GM21381 (cell line): ENCODE data around the gene PPP1R12B.
A peak's percentile ranks its signal among the peaks of the same experiment; 100 is the strongest.
"Not testable (repeated sequence)": the region's sequence is repeated elsewhere in the genome, so short reads cannot be mapped to it uniquely, and the experiment has no call there.

Experiments
- ATAC-seq: cut with Tn5 transposase; IDR thresholded peaks from one replicate; pipeline ENCODE4 v1.9.1; 2021; ENCODE audit warnings: mild to moderate bottlenecking, moderate library complexity; ENCODE audit not compliant: unreplicated experiment

The PPP1R12B gene

DNA sequence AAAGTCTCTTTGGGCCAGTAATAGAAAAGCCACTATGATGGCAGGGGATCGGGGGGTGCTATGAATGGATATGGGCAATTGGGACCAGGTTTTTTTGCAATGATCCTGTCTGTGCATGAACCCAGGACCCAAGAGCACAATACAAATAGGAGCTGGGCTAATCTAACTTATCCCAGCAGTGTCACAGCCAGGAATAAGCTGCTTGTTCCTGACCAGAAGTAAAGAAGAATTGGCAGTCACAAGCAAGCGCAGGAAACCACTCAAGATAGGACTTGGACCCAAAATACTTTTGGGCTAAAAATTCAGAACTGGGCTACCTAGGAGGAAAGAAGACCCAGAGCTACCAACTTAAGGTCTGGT lies 172.3 kb downstream of the PPP1R12B start:
- not testable (repeated sequence) for ATAC-seq

DNA sequence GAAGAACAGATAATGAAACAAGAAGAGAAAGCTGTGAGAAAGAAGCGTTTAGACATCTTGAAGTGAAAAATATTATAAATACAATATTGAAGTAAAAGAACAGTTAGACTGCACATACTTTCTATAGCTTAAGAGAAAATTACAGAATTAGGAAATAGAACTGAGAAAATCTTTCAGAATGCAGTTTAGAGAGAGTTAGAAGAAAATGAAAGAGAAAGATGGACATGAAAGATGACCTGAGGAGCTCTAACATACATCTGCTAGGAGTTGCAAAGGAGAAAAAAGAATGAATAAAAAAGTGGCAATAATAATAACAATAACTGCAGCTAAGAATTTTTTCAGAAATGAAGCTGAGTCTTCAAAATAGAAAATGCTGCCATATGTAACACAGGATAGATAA lies 173.0 kb downstream of the PPP1R12B start:
- not testable (repeated sequence) for ATAC-seq

DNA sequence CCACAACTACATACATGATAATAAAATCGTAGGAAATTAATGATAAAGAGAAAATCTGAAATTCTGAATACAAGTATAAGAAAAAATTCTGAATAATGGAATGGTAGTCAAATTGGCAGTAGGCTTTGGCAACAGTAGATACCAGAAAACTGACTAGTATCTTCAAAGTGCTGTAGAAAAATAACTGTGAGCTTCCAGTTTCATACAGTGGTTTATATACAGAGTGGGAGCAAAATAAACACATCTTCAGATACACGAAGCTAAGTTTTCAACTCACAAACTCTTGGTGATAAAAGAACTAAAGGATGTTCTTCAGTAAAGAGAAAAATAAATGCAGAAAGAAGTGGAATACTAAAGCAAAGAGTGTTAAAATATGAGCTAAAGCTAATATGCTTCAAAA lies 173.4 kb downstream of the PPP1R12B start:
- ATAC-seq = no peak

DNA sequence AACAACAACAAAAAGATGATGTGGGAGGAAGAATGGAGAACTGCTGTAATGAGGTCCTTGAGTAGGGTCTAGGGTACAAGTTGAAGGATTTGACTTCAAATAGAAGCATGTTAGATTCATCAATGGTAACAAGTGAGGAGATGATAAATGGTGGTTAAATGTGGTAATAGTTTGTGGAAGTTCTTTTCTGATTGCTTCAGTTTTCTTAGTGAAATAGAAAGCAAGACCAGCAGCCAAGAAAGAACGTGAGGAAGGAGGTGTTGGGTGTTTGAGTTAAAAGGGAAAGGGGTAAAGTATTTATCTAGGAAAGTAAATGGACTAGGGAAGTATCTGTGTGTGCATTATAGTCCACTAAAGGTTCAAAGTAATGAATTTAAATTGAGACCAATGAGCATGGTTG lies 177.6 kb downstream of the PPP1R12B start:
- ATAC-seq = not testable (repeated sequence)

DNA sequence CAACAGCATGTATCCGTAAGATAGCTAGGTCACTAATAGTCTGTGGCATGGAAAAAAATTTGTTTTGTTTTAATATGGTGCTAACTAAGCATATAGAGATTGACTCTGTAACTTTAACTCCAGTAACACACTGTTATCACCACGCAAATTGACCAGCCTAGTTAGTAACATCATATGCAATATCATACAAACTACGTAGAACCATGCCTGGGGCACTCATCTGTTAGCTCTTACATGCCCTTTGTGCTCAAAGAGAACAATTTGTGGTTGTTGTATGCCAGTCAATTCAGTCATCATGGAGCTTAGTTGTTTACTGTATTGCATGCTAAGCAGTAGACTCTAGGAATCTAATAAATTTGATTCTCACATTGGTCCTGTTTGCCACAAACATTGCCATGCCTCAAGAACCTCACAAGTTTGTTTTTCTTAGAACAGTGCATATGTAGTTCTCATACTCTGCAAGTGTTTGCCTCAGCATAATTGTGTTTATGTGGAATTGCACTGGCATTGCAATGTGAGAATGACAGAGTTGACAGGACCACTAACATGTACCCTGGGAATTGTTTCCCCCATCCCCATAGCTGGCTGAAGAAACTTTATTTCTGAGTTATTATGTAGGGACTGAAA lies 179.7 kb downstream of the PPP1R12B start:
- not testable (repeated sequence) for ATAC-seq

DNA sequence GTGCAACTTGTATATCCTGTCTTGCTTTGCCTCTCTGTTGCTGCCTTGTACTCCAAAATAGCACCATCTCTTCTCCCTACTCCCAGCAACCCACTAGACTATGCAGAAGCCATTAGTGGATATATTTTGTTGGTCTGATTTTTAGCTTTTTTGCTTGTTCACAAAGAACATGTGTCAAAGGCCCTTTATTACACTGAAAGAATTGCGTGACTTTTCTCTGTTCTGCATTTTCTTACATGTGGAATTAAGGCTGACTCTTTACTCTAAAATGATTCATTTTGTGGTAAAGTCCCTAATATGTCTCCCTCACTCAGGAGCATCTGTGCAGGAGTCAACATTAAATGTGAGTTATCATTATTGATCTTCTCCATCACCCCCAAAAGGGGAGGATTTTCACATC lies 182.2 kb downstream of the PPP1R12B start:
- not testable (repeated sequence) for ATAC-seq

DNA sequence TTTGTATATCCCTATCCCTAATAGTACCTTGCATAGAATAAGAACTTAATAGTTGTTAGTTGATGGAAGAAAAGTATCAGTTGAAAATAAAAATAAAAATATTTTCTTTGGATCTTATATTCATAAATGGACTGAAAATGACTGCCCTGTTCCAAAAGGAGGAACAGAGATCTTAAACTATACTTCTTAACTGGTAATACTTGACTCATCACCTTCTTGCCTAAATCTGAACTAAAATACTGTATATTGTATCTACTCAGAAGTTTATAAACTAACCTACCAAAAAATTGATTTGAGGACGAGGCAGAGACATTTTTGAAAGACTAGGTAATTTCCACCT lies 182.9 kb downstream of the PPP1R12B start:
- ATAC-seq = no peak

DNA sequence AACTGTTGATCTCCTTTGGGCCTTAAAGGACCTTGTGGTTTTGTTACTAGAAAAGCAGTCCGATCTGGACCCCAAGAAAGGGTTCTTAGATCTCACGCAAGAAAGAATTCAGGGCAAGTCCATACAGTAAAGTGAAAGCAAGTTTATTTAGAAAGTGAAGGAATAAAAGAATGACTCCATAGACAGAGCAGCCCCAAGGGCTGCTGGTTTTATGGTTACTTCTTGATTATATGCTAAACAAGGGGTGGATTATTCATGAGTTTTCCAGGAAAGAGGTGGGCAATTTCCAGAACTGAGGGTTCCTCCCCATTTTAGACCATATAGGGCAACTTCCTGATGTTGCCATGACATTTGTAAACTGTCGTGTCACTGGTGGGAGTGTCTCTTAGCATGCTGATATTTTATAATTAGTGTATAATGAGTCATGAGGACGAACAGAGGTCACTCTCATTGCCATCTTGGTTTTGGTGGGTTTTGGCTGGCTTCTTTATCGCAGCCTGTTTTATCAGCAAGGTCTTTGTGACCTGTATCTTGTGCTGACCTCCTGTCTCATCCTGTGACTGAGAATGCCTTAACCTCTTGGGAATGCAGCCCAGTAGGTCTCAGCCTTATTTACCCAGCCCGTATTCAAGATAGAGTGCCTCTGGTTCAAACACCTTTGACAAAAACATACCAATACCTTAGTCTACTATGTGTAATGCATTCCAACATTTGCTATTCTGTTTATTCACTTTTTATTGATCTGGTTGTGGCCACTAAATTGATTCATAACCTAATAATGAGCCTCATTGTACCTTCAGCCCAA lies 183.5 kb downstream of the PPP1R12B start:
- ATAC-seq = not testable (repeated sequence)

DNA sequence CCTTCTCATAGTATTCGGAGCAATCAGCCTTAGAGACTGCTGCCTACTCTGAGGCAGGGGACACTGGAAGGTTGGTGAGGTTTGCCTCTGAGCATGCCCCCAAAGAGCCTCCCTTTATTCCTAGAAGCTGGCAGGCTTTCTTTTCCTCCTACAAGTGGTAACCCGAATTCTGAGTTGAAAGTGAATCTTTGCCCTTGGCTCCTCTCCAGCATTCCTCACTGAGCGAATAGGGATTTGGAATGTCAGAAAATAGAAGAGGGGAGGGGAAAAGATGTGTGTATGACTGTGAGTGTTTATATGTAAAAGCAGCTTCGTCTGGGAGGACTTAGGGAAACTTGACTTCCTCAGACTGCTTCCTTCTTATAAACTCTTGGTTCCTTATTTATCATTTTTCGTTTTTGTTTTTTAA lies 190.7 kb downstream of the PPP1R12B start:
- ATAC-seq = not testable (repeated sequence)

DNA sequence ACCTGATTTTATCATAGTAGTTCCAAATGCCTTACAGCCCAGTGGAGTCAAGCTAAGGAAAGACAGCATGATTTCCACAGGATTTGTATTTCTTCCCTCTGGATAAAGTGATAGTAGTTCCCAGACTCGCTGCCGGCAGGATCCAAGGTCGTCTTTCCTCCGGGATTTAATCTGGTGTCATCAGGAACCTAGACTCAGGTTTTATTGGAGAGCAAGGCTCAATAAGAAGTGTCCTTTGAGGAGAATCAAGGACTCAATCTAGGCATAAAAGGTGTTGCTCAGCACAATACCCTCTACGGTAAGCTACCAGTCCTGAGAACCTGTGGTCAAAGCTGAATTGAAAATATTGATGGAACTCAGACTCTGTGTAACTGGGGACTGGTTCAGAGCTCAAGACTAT lies 191.1 kb downstream of the PPP1R12B start:
- not testable (repeated sequence) for ATAC-seq

DNA sequence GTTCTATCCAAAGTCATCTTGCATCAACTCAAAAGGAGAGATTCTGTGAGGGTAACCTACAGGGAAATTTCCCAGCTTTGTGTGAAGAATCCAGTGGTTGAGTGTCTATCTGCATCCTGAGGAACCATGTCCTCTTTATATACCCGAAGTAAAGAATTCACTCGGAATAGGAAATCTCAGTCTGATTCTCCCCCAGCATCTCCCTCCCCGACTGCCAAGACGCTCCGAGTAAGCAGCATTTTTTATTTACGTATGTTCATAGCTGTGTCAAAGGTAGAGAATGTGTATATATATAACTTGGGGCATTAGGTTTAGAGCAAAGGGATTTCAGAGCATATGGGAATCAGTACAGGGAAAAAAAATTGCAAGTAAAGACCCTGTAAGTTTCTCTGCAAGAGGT lies 191.5 kb downstream of the PPP1R12B start:
- ATAC-seq = no peak

DNA sequence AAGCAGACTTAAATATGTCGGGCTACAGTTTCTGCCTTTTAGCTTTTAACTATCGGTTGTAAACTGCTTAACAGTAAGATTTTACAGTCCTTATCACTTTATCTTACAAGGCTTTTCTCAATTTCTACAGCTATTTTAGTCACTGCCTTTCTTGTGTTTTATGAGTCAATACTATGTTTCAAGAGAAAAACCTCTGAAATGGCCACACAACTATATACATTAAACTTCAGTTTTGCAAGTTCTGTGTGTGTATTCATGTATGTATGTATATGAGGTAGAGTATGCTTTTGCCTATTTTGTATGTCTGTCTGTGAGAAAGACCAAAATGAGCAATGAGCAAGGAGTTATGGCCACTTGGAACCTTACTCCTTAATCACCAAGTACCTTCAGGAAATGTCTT lies 191.9 kb downstream of the PPP1R12B start:
- no peak for ATAC-seq

DNA sequence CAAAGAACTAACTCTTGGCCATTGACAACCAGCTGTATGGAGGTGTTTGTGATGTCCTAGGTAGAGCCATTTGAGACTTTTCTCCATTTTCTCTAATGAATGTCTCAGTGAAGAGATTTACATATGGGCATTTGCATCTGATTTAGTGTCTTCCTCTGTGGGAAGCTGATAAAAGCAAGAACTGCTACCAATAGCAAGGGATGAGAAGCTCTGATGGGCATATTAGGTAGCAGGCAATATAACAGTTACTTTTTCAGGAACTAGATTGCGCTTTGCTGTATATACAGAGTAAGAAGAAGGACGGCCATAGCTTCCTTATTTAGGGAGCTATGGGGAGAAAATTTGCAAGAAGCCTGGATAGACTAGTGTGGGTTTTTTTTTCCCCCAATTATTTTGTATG lies 192.4 kb downstream of the PPP1R12B start:
- ATAC-seq = not testable (repeated sequence)

DNA sequence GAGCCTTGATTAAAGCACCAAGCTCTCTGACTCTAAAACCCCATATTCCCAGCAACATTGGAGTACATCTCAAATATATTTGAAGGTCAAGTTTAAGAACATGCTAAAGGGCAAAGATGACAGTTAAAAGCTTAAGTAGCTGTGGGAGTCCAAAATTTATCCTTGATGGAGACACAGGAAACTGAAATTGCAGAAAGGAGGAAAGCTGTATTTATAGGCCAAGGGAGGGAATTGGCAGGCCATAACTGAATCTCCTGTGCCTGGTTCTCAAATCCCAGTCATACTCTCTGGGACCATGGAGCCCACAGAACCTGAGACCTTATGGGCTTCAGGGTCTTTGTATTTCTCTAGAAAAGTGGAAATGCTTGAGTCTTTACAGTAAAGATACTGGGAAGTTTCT lies 193.9 kb downstream of the PPP1R12B start:
- not testable (repeated sequence) for ATAC-seq

DNA sequence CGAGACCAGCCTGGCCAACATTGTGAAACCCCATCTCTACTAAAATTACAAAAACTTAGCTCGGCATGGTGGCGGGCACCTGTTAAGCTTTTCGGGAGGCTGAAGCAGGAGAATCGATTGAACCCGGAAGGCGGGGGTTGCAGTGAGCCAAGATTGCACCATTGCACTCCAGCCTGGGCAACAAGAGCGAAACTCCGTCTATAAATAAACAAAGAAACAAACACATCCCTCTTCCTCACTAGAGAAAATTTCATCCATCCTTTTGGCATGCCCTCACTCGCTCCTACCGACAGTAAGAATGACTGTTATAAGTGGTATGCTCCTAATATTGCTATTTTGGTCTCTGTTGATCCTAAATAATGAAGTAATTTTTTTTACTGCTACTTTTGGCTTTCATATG lies 195.0 kb downstream of the PPP1R12B start:
- ATAC-seq = not testable (repeated sequence)

DNA sequence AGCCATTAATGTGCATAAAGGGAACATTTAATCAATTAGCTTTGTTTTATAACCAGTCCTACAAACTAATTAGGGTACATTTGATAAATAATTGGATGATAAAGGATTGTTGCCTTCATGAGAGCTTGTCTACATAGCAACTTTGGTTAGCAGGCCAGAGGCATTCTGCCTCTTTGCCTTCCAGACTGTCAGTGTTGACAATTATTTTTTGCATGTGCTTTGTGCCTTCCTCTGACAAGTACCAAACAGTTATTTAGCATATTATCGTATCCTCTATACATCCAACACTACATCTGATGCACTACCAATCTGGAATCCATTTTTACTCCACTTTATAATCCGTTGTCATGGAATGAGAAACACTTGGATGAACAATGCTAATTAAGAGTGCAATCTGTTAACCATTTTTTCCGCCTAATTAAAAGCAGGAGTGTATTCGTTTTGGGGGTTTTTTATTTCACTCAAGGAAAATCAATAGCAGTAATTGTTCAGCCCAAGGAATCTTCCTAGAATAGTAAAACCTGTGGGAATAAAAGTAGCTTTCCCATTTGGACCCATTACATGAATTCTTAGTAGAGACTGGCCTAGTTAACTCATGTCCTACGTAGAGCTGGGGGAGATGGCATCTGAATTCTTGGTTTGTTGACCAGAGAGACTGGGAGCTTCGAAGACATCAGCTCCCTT lies 196.4 kb downstream of the PPP1R12B start:
- not testable (repeated sequence) for ATAC-seq

DNA sequence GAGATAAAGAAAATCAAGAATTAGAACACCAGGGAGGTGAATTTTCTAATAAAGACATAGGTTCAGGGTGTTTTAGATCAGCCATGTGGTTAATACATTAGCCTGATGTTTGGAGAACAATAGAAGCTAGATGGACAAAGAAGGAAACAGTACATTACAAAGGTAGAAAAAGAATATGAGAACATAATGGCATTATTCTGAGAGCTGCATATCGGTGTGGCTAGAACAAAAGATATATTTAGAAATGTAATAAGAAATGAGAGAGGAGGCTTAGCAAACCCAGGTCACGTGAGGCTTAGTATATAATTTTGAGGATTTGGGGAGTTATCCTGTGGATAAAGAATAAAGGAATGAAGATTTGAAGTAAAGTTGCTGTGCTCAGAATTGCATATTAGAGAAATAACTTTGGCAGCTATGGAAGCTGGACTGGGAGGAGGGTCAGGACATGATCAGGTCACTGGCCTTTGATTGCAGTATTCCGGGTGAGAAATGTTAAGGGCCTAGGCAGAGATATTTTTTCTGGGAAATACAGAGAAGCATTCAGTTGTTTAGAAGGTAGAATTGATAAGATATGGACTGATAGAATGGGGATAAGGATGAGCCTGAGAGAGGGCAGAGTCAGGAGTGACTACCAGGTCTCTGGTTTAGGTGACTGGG lies 197.3 kb downstream of the PPP1R12B start:
- not testable (repeated sequence) for ATAC-seq

DNA sequence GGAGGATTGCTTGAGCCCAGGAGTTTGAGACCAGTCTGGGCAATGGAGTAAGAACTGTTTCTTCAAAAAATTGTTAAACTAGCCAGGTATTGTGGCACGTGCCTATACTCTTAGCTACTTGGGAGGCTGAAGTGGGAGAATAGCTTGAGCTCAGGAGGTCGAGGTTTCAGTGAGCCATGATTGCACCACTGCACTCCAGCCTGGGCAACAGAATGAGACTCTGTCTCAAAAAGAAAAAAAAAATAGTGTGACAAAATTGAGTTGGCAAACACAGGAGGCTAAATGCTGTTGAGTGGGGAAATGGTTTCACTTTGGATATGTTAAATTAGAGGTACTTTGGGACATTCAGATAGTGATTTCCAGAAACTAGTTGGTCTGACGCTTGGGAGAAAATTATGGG lies 197.9 kb downstream of the PPP1R12B start:
- ATAC-seq = not testable (repeated sequence)

DNA sequence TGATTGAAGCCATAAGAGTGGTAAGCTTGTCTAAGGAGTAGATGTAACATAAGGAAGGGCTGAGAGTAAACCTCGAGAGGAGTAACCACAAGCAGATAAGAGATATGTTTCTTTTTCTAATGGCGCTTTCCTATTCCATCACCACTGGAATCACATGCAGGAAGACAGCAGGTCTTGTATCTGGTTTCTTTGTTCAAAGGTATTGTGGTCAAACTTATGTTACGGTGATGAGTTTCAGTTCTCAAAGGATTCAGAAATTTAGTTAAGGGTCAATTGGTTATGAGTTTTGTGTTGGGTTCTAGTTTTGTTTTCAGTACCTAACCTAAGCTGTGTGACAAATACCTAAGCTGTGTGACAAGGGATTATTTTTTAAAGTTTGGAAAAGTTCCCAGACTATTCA lies 198.3 kb downstream of the PPP1R12B start:
- peak; percentile 83 for ATAC-seq

DNA sequence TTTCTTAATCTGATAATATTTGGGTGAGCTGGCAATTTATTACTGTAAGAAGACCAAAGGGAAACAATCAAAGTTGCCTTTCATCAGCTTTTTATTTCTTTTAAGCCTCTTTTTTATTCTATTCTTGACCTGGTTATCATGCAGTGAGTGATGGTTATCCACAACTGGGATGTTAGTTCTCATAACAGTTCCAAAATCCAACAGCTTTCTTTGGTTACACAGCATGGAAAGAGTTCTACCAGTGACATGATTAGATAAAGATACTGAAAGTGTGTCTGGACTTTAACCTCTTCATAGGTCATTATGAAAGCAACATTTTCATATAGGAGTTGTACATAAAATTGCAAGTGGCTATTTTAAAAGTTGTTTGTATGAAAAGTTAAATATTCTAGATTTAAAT lies 198.7 kb downstream of the PPP1R12B start:
- peak; percentile 46 for ATAC-seq

DNA sequence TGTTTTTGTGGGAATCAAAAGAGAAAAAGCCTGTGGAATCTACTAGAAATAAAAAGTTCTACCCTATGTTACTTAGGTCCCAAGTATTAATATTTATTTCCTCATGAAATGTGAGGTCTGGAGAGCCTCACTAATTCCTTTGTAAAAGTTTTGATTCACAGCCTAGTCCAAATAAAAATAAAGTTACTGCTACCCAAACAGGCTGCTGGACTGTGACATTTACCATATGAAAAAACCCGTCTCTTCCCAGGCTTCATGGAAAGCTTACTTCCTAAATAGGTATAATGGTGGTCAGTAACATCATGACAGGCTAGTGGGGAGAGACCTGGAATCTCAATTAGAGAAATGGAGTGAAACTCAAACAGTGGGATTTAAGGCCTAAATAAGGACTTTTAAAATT lies 201.6 kb downstream of the PPP1R12B start:
- not testable (repeated sequence) for ATAC-seq
